GM12875 (cell line): ENCODE measurements around the gene MACROD1.

ENCODE experiments used
- H3K4me3 ChIP-seq: one replicate; pipeline ENCODE4 v1.5.1; 2011; ENCODE audit warnings: low read depth, low read length, control low read depth
- TF ChIP-seq, protein P1 (sequence below): IDR thresholded peaks from 2 replicates; pipeline ENCODE4 v1.5.1; 2011; ENCODE audit warnings: low read depth, mild to moderate bottlenecking, control low read depth, inconsistent platforms, low read length, moderate library complexity, borderline replicate concordance; ENCODE audit not compliant: insufficient read depth

Gene MACROD1

DNA sequence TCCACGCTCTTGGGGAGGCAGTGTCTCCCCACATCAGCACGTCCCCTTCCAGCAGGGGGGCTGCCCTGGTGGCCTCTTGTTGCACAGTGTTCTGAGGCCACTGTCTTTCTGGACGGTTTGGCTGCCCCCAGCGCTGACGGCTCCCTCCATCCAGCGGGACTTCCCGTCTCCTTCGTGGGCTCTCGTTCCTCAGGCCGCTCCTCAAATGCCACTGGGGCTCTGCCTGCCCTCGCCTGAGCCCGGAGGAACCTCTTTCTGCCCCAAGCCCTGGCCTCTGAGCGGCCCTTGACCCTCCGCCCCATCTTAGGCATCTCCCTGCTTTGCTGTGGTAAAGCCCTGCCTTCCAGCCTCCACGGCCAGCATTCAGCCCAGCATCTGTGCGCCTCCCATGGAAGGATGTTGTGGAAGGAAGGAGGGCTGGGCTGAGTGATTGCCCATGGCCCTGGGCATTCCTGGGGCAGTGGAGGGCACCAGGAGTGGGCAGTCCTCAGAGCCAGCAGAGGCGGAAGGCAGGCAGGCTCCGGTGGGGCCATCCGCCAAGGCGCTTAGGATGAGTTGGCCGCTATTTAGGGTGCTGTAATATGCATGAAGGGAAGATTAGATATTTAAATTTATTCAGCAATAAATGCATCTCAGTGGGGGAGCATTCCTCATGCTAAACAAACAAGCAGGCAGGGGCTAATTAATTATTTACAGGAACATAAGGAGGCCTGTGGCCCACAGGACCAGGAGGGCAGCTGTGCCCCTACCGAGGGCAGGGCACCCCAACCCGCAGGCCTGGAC lies 161.9 kb downstream of the MACROD1 start:
- TF ChIP-seq, protein P1, sequence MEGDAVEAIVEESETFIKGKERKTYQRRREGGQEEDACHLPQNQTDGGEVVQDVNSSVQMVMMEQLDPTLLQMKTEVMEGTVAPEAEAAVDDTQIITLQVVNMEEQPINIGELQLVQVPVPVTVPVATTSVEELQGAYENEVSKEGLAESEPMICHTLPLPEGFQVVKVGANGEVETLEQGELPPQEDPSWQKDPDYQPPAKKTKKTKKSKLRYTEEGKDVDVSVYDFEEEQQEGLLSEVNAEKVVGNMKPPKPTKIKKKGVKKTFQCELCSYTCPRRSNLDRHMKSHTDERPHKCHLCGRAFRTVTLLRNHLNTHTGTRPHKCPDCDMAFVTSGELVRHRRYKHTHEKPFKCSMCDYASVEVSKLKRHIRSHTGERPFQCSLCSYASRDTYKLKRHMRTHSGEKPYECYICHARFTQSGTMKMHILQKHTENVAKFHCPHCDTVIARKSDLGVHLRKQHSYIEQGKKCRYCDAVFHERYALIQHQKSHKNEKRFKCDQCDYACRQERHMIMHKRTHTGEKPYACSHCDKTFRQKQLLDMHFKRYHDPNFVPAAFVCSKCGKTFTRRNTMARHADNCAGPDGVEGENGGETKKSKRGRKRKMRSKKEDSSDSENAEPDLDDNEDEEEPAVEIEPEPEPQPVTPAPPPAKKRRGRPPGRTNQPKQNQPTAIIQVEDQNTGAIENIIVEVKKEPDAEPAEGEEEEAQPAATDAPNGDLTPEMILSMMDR = no peak

DNA sequence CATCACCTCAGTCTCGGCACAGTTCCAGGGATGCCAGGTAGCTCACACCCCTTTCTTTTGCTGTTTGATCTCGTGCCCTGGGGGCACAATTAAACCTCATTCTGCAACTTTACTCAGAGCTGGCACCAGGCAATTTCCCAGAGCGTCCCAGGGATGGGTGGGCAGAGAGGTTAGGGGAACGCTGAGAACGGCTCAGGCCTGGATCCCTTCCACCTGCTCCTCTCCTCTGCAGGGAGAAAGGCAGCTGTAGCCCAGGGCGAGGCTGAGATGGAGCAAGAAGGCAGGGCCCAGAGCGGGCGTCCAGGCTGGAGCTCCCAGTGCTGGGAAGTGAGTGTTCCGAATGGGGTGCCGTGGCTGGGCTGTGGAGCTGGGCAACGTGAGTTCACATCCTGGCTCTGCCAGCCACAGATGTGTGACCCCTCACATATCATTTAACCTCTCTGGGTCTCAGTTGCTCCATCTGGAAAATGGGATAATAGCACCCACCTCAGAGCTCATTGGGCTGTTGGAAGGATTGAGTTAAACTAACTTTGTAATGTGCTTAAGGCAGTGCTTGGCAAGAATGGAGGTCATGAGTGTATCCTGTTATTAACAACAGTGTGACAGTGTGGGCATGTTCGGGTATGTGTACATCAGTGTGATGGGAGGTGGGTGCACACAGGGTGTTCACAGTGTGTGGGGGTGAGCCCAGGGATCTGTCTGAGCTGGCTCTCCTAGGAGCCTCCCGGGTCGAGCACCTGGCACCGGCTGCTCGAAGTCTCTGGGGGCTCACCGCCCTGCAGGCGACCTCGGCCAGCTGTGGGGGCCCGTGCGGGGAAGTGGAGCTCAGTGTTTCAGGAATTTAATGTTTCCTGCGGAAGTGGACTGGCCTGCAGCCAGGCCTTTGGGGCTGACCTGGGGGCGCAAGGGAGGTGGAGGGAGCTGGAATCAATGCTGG lies 164.2 kb downstream of the MACROD1 start:
- TF ChIP-seq, protein P1 = no peak

More for the DNA sequence above, 161.9 kb downstream of the MACROD1 start:
- H3K4me3 ChIP-seq = no peak overlapping the region

DNA sequence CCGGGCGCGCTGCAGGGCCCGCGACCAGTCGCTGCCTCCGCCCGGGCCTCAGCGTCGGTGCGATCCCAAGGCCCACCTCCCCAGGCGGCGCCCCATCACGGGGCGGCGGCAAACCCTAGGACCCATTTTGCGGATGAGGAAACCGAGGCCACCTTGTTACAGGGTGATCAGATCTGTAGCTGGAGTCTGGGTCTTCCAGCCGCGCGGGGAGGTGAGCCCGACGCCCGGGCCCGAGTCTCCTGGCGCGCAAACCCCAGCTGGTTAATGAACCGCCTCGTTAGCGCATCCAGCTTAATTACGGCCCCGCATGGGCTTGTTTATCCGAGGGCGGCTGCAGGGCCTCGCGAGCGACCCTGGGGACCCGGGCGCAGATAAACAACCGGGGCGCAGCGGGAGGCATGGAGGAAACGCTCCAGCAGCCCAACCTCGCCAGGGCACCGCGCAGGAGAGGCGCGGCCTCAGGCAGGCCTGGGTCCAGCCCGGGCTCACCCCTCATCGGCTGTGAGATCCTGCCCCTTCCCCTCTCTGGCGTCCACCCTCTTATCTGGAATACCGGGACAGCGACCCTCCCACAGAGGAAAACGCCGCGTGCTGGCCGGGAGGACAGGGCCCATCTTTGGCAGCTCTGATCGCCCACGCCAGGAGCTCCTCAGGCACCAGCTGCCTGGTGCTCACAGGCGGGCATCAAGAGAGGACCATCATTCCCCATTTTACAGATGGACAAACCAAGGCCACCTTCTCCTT lies 165.0 kb downstream of the MACROD1 start:
- H3K4me3 ChIP-seq = no peak overlapping the region
- TF ChIP-seq, protein P1 = no peak

More for the DNA sequence above, 164.2 kb downstream of the MACROD1 start:
- no peak overlapping the region for H3K4me3 ChIP-seq

DNA sequence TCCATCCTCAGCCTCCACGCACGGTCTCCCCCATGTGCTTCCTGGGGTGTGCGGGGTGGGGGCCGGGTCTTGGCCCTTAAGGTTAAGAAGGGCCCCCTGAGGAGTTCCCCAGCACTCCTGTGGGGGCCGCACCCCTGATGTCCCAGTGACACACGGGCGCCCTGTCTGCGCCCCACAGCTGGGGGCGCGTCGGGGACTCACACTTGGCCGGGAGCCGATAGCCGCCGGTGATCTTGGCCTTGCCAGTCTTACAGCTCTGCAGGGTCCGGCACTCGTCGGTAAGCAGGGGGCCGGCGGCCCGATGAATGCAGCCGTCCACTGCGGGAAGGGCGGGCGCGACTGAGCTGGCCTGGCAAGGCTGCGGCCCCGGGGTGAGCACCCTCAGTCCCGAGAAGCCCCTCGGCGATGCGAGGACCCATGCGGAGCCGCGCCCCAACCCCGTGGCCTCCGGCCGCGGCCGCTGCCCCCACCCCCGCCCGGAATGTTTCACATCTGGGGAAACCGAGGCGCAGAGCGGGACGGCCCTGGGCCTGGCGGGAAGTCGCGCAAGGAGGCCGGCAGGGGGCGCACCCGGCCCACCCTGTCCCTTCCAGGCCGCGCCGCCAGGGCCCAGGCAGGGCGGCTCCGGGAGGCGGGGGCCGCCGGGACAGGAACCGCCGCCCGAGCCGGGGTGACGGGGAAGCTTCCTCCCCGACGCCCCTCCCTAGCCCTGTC lies 165.7 kb downstream of the MACROD1 start:
- TF ChIP-seq, protein P1 = peak; percentile 84
- H3K4me3 ChIP-seq = peak overlapping the region; percentile 29

DNA sequence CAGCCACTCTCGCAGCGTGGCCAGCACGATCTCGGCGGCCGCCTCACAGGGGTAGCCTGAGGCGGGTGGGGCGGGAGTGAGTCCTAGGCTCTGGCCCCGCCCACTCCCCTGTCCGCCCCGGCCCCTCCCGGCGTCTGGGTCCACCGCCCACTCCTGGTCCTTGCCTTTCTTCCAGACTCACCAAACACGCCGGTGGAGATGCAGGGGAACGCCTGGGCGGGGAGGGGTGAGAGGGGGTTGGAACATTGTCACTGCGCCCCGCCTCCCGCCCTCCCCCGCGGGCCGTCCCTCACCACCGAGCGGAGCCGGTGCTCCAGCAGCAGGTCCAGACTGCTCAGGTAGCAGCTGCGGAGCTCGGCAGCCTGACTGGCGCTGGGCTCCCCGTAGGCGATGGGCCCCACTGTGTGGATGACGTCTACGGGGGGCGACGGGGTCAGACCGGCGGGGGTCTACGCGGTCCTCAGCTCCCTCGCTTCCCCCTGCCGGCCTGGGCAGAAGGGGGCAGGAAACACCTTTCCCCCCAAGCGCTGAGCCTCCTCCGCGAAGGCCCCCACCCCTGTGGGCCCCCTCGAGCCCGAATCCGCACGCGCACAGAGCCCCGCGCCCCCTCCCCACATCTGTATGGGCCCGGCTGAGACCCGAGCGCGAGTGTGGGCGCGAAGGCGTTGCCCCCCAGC lies 166.4 kb downstream of the MACROD1 start:
- H3K4me3 ChIP-seq = no peak overlapping the region
- TF ChIP-seq, protein P1 = no peak

DNA sequence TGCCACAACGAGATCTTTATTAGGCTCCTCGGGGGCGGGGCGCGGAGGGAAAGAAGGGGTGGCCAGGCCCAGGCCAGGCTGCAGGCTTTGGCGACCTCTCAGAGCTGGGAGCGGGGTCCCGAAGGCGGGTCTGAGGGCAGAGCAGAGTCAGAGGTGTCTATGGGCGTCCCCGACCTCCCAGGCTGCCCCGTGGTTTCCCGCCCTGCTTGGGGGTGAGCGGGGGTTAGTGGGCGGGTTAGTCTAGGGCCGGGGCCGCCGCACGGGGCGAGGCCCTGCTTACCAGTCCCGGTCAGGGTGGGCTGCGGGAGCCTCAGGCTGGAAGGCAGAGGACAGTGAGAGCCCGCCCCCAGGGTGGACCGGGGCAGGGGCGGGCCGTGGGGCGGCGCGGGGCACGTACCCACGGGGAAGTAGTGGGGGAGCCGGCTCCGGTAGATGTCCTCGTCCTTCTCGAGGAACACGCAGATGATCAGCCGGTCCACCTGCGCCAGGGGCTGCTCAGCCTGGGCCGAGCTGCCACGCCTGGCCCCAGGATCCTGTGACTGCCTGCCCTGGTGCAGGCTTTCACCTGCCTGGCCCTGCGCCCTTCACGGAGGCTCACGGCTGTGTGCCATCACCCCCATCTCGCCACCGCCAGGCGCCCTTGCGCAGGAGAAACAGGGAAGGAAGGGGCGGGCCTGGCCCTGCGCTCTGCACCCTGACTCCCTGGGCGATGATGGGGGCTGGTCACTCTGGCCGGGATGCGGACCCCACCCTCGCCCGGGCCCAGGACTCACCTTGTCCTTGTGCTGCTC lies 167.2 kb downstream of the MACROD1 start:
- H3K4me3 ChIP-seq = no peak overlapping the region
- TF ChIP-seq, protein P1 = no peak
